ENCODE data around the gene WBP1.
"Not testable (repeated sequence)": the region's sequence is repeated elsewhere in the genome, so short reads cannot be mapped to it uniquely, and the experiment has no call there.

Gene WBP1

DNA sequence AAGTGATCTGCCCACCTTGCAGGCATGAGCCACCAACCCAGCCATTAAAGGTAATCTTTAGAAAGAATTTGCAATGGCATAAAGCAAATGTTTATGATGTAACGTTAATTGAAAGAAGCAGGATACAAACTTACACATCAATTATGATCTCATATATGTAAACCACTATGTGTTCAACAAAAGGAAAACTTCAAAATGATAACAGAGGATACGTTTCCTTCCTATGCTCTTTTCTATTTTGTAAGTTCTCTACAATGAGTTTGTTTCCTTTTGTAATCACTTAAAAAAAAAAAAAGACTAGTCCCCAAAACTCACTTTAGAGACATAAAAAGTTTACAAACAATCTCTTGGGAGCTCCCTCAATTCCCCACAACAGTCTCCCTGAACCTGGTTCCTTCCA lies 38.2 kb upstream of the WBP1 start:
- TF ChIP-seq POLR2AphosphoS5 (IDR thresholded peaks at IDR 0.05; ENCODE audit: low read depth, low read length): no peak
- no peak for TF ChIP-seq TAF1 (IDR thresholded peaks at IDR 0.05; ENCODE audit: borderline replicate concordance, low read depth, low read length)
- no peak for TF ChIP-seq POLR2A (IDR thresholded peaks at IDR 0.05; ENCODE audit: low read depth, low read length)
- FAIRE-seq (no peak), DNase-seq (ENCODE audit: insufficient read length) (no peak)

DNA sequence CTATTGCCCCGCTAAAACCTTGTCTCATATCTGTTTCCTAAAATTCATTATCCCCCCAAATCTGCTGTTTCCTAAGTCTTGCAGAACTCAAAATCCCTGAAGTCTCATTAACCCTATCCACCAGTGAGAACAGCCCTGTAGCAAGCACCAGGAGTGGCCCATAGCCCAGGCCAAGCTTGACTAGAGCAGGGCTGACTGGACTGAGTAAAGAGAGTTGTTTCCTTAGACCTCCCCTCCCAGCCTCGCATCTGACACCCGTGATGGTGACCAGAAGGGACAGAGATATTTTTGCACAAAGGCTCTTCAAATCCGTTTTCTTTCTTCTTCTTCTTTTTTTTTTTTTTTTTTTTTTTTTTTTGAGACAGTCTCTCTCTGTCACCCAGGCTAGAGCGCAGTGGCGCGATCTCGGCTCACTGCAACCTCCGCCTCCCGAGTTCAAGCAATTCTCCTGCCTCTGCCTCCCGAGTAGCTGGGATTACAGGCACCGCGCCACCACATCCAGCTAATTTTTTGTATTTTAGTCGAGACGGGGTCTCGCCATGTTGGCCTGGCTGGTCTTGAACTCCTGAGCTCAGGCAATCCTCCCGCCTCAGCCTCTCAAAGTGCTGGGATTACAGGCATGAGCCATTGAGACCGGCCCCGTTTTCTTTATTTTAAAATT lies 37.7 kb upstream of the WBP1 start:
- not testable (repeated sequence) for FAIRE-seq; DNase-seq (ENCODE audit: insufficient read length)

DNA sequence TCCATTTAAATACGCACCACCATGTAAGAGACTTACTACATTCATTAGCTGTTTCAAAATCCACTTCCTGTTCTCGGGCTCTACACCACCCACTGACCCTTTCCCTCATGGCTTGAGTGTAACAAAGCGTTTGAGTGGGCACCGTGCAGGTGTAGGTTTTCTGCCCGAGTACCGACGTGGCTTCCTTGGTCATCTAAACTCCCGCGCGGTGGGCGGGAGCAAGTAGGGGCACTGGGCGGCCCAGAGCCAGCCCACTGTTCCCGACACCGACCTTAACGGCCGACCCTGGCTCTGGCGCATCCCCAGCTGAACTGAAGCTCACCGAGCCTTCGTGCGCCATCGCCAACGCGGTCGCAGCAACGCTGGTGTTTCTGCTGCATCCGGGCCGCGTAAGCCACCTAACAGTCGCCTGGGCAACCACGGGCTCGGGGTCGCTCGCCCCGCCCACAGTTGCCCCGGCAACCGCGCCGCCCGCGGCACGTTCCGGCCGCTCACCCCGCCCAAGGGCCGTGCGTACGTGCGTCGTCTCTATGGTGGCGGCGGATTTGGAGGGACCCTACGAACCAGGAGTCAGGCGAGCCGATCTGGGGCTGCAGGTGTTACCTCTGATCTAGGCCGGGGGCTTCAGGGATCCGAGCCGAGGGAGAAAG lies 36.9 kb upstream of the WBP1 start, which contains the start of the genes C2orf81 and WDR54:
Gene C2orf81 (minus strand): TSS at position 399 of the 650 bp plus-strand sequence. CDS start 59 bp downstream, at position 340.
Gene WDR54 (plus strand): TSS at position 510 of the 650 bp plus-strand sequence. CDS start 424 bp downstream, outside the sequence.
- TF ChIP-seq TAF1 (IDR thresholded peaks at IDR 0.05; ENCODE audit: borderline replicate concordance, low read depth, low read length) (peak; percentile 63; the same call in 1 of the 2 replicates), POLR2AphosphoS5 (IDR thresholded peaks at IDR 0.05; ENCODE audit: low read depth, low read length) (peak; percentile 91), POLR2A (IDR thresholded peaks at IDR 0.05; ENCODE audit: low read depth, low read length) (peak; percentile 93)
- DNase-seq (ENCODE audit: insufficient read length) (peak; percentile 94), FAIRE-seq (peak; percentile 96)

DNA sequence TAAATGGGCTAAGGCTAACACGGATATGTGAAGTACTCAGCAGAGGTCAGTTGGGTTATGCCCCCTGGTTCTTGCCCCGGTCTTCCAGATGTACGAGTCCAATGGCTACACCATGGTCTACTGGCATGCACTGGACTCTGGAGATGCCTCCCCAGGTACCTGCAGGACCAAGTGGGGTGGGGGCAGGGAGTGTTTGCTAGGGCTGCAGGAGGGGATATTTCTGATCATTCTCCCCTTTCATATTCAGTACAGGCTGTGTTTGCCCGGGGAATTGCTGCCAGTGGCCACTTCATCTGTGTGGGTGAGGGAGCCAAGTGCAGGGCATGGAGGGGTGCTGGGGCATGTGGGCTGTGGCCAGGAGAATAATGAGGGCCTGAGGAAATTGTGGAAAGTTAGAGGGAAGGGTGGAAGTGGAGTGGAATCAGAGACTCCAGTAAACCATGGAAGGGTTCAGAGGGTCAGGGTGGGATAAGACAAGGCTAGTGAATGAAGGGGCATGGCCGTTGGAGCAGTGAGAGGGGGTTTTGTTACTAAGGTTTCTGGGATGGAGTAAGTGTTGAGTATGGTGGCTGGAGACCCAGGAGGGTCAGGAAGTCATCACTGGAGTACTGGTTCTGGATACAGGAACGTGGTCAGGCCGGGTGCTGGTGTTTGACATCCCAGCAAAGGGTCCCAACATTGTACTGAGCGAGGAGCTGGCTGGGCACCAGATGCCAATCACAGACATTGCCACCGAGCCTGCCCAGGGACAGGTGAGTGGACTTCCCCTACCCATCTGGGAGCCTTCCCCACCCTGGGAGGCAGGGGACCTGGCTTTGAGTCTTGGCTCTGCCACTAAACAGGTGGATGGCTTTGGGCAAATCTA lies 34.8 kb upstream of the WBP1 start:
- FAIRE-seq (no peak), DNase-seq (ENCODE audit: insufficient read length) (no peak)
- TF ChIP-seq POLR2AphosphoS5 (IDR thresholded peaks at IDR 0.05; ENCODE audit: low read depth, low read length) (no peak), TAF1 (IDR thresholded peaks at IDR 0.05; ENCODE audit: borderline replicate concordance, low read depth, low read length) (no peak), POLR2A (IDR thresholded peaks at IDR 0.05; ENCODE audit: low read depth, low read length) (no peak)

DNA sequence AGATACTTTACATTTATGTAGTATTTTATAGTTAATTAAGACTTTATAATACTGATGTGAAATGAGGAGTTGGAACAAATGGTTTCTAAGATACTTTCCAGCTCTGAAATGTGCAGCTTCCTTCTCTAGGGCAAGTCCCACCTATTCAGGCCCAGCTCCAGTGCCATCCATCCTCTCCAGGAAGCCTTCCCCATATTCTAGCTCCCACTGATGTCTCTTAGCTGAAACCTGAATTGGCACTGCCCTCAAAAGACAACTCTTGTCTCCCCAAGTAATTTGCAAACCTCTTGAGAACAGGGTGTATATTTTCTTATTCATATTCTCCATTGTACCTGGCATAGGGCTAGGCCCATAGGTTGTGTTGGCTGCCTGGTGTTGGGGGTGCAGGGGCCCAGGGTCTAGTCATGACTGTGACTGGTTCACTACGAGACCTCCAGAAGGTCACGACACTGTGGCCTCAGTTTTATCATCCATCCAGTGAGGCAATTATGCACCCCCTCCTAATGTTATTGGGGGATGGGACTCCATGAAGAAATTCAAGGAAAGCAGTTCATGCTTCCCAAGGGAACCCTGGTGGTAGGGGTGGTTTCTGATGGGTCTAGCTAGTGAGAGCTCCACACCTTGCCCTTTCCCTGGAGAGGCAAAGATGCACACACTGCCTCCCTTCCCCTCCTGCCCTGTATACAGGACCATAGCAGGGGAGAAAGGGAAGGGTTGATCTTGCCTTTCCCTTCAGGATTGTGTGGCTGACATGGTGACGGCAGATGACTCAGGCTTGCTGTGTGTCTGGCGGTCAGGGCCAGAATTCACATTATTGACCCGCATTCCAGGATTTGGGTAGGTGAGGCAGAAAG lies 33.9 kb upstream of the WBP1 start:
- no peak for FAIRE-seq
- DNase-seq (ENCODE audit: insufficient read length): no peak
- TF ChIP-seq TAF1 (IDR thresholded peaks at IDR 0.05; ENCODE audit: borderline replicate concordance, low read depth, low read length): no peak
- no peak for TF ChIP-seq POLR2A (IDR thresholded peaks at IDR 0.05; ENCODE audit: low read depth, low read length)
- no peak for TF ChIP-seq POLR2AphosphoS5 (IDR thresholded peaks at IDR 0.05; ENCODE audit: low read depth, low read length)

DNA sequence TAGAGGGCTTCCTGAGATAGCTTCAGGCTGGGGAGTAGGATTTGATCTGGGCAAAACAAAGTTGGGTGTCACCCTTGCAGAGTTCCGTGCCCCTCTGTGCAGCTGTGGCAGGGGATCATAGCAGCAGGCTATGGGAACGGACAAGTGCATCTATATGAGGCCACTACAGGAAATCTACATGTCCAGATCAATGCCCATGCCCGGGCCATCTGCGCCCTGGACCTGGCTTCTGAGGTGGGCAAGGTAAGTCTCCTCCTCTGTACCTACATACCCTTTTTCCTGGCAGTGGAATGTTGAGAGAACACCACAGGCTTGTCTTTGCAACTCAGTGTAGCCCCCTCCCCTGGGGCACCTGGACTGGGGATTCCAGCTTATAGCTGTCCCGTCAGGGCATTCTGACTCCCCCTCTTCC lies 33.2 kb upstream of the WBP1 start:
- FAIRE-seq (no peak), DNase-seq (ENCODE audit: insufficient read length) (no peak)
- TF ChIP-seq POLR2AphosphoS5 (IDR thresholded peaks at IDR 0.05; ENCODE audit: low read depth, low read length) (no peak), TAF1 (IDR thresholded peaks at IDR 0.05; ENCODE audit: borderline replicate concordance, low read depth, low read length) (no peak), POLR2A (IDR thresholded peaks at IDR 0.05; ENCODE audit: low read depth, low read length) (0 out of 2 replicates have a peak, but pooled peaks have one; percentile 20)

DNA sequence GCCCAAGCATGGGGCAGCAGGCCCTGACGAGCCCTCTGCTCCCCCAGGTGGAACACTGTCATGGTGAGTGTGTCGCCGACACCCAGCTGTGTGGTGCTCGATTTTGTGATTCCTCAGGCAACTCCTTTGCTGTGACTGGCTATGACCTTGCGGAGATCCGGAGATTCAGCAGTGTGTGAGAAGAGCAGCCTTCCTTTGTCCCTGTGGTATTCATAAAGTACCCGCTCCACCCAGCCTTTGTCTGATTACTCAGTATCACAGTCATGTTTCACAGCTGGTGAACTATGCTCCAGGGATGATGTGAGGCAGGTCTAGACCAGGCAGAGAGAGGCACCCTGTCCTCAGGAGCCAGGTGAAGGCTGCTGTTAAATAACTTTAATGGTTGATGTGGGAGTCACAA lies 32.7 kb upstream of the WBP1 start:
- FAIRE-seq: no peak

DNA sequence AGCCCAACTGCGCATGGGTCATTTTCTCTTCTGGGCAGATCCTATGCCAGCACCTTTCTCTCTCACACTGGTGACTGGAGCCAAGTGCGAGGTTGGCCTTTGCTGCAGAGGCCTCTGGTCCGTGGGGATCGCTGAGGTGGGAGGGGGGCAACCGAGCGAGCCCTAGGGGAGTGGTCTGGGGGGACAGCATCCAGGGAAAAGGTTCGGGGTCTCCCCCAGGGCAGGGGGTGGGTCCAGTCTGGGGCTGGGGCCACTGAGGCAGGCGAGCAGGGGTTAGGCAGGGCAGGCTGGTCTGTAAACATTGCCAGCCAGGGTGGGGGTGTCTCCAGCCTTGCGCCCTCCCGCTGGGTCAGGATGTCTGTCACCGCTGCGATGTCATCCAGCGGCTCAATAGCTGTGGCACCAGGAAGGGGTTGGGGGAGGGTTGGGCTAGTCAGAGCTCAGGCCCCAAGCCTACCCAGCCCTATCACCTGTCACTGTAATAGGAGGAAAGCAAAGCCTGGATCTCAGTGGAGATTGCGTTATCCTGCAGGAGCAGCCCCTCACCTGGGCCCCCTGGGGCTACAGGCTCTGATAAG lies 32.0 kb upstream of the WBP1 start:
- FAIRE-seq (no peak), DNase-seq (ENCODE audit: insufficient read length) (no peak)
- TF ChIP-seq POLR2A (IDR thresholded peaks at IDR 0.05; ENCODE audit: low read depth, low read length) (no peak), POLR2AphosphoS5 (IDR thresholded peaks at IDR 0.05; ENCODE audit: low read depth, low read length) (no peak), TAF1 (IDR thresholded peaks at IDR 0.05; ENCODE audit: borderline replicate concordance, low read depth, low read length) (no peak)

More for the DNA sequence above, 32.7 kb upstream of the WBP1 start:
- TF ChIP-seq POLR2AphosphoS5 (IDR thresholded peaks at IDR 0.05; ENCODE audit: low read depth, low read length) (no peak), POLR2A (IDR thresholded peaks at IDR 0.05; ENCODE audit: low read depth, low read length) (0 out of 2 replicates have a peak, but pooled peaks have one; percentile 13), TAF1 (IDR thresholded peaks at IDR 0.05; ENCODE audit: borderline replicate concordance, low read depth, low read length) (no peak)
- no peak for DNase-seq (ENCODE audit: insufficient read length)

DNA sequence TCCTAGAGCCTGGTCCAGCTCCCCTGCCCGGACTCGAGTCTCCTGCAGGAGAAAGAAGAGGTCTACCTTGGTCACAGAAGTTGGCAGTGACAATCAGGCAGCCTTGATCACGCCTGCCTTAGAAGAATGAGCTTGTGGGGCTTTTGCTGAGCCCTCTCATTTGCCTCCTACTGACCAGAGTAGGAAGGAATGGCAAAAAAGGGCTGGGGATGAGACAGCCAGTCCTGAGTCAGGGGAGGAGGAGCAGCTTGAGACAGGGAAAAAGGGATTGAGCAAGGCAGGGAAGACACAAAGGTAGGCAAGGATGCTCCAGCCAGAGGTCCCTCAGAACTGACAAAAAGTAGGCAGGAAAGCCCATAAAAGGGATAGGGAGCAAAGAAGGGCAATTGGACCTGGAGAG lies 30.7 kb upstream of the WBP1 start:
- TF ChIP-seq POLR2A (IDR thresholded peaks at IDR 0.05; ENCODE audit: low read depth, low read length): no peak
- no peak for TF ChIP-seq TAF1 (IDR thresholded peaks at IDR 0.05; ENCODE audit: borderline replicate concordance, low read depth, low read length)
- TF ChIP-seq POLR2AphosphoS5 (IDR thresholded peaks at IDR 0.05; ENCODE audit: low read depth, low read length): no peak
- FAIRE-seq (no peak), DNase-seq (ENCODE audit: insufficient read length) (no peak)

DNA sequence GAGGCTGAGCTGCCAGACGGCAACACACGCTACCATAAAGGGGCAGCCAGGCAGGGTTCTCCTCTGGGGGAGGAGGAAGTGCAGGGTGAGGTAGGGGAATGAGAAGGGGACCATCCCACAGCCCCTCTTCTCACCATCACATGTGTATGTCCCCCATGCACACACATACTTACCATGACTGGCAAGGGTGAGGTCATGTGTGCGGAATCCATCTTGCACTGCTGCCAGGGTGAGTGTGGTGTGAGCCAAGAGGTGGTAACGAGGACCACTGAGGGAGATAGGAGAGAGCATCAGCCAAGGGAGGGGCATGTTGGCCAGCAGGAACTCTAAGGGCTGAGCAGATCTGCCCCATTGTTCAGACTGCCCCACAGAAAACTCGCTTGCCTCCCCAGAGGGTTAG lies 29.6 kb upstream of the WBP1 start:
- FAIRE-seq (no peak), DNase-seq (ENCODE audit: insufficient read length) (no peak)
- TF ChIP-seq POLR2A (IDR thresholded peaks at IDR 0.05; ENCODE audit: low read depth, low read length) (no peak), POLR2AphosphoS5 (IDR thresholded peaks at IDR 0.05; ENCODE audit: low read depth, low read length) (no peak), TAF1 (IDR thresholded peaks at IDR 0.05; ENCODE audit: borderline replicate concordance, low read depth, low read length) (no peak)

All from GM12892 (cell line).